BJ (cell line): Measurements from ENCODE around the gene NUDT3. TPM values are rescaled to one million over a fixed set of nuclear protein-coding genes. Genes with fewer than 3 reads are reported as not detected.

Source experiments
- CTCF ChIA-PET: fragments of 350-600 bp; formaldehyde crosslinking; extraction: SDS; loops from one replicate; lab custom pipeline; 2021; ENCODE audit warnings: antibody characterized with exemption, inconsistent platforms; lab: Yijun Ruan, JAX
- POLR2A ChIA-PET: fragments of 300-600 bp; sonication (Branson Sonifier 250); formaldehyde crosslinking; extraction: SDS; loops from one replicate; lab custom pipeline; 2021; ENCODE audit warnings: antibody characterized with exemption; lab: Charles Lee
- DNase-seq: peaks from one replicate; pipeline ENCODE4 v3.0.0-alpha.2; 2011; ENCODE audit warnings: low read depth
- H3K27me3 ChIP-seq: 2 replicates; pipeline ENCODE4 v1.6.0; 2011; ENCODE audit warnings: low read length; ENCODE audit not compliant: control insufficient read depth, insufficient read depth
- H3K36me3 ChIP-seq: 2 replicates; pipeline ENCODE4 v1.5.1; 2011; ENCODE audit warnings: low read length; ENCODE audit not compliant: control insufficient read depth, insufficient read depth
- H3K4me3 ChIP-seq: 2 replicates; pipeline ENCODE4 v1.5.1; 2011; ENCODE audit warnings: low read depth, mild to moderate bottlenecking, control low read depth, low read length
- CTCF ChIP-seq: IDR thresholded peaks from 2 replicates; pipeline ENCODE4 v1.5.1; 2011; ENCODE audit warnings: low read depth, mild to moderate bottlenecking, control low read depth, inconsistent platforms, low read length, moderate library complexity; ENCODE audit not compliant: insufficient read depth
- polyA plus RNA-seq: library from polyadenylated mRNA; depleted of rRNA; stranded (reverse); fragments of >200 nt; gene quantifications from 2 replicates; pipeline ENCODE4 v1.2.3, GENCODE V29; 2011

Gene NUDT3
- polyA plus RNA-seq, 1 experiment: 9.6 TPM

- TF ChIP-seq CTCF: no peak
- peak; percentile 65 for DNase-seq
- no peaks in the 10 kb centered on the region for H3K27me3 ChIP-seq
- POLR2A ChIA-PET: interaction anchor here (0.6 to 0.8 kb wide), 2 partner anchors 125 to 167 kb away, joined by 3 to 4 read pairs; no protein-coding TSS in a partner anchor
- CTCF ChIA-PET: interaction anchor here (0.8 to 1.8 kb wide), 8 partner anchors 9 to 195 kb away, joined by 3 to 12 read pairs (median 3); partner anchors contain the start of gene SMIM29
- peak overlapping the region; percentile 74 for H3K4me3 ChIP-seq
- no peaks in the 10 kb centered on the region for H3K36me3 ChIP-seq
Observed at GRCh38 chr6:34390531-34391472, 1.7 kb downstream of the NUDT3 start.

- ChIA-PET POLR2A (no interaction called here), CTCF (interaction anchor here (1.0 to 1.1 kb wide), 2 partner anchors 140 to 141 kb away, joined by 3 to 4 read pairs; partner anchors contain the start of gene SMIM29)
Observed at GRCh38 chr6:34389034-34389433, 3.4 kb downstream of the NUDT3 start.

GRCh38 chr6:34388421-34388820 is 4.0 kb downstream of the NUDT3 start:
- no peak overlapping the region for H3K4me3 ChIP-seq
- DNase-seq: no peak
- no peaks in the 10 kb centered on the region for H3K27me3 ChIP-seq
- POLR2A ChIA-PET: no interaction called here
- no peak for TF ChIP-seq CTCF
- CTCF ChIA-PET: interaction anchor here (1.0 to 1.1 kb wide), 2 partner anchors 139 to 140 kb away, joined by 3 to 4 read pairs; partner anchors contain the start of gene SMIM29
- H3K36me3 ChIP-seq: no peaks in the 10 kb centered on the region

More at GRCh38 chr6:34389034-34389433, 3.4 kb downstream of the NUDT3 start:
- no peak overlapping the region for H3K4me3 ChIP-seq
- TF ChIP-seq CTCF: no peak
- H3K36me3 ChIP-seq: no peaks in the 10 kb centered on the region
- no peaks in the 10 kb centered on the region for H3K27me3 ChIP-seq
- no peak for DNase-seq

- no peak for TF ChIP-seq CTCF
- H3K27me3 ChIP-seq: no peaks in the 10 kb centered on the region
- POLR2A ChIA-PET: interaction anchor here (0.7 kb wide), 1 partner anchor 28 kb away, joined by 5 read pairs; no protein-coding TSS in a partner anchor
- peak; percentile 19 for DNase-seq
- no peaks in the 10 kb centered on the region for H3K36me3 ChIP-seq
- CTCF ChIA-PET: interaction anchor here (1.1 to 1.9 kb wide), 2 partner anchors 137 to 142 kb away, joined by 3 to 5 read pairs; no protein-coding TSS in a partner anchor
- H3K4me3 ChIP-seq: no peak overlapping the region
Observed at GRCh38 chr6:34386316-34387137, 5.9 kb downstream of the NUDT3 start.
